Measurements from ENCODE around the gene KATNA1. TPM values are rescaled to one million over a fixed set of nuclear protein-coding genes. Genes with fewer than 3 reads are reported as not detected.
"Not testable (repeated sequence)": the region's sequence is repeated elsewhere in the genome, so short reads cannot be mapped to it uniquely, and the experiment has no call there.

KATNA1 gene
- total RNA-seq = 10 to 100 TPM; 16.6 to 18.4 (median 17.0) TPM

GRCh38 chr6:149648148-149649145 is at the start of gene KATNA1:
TSS of gene KATNA1 (minus strand) at chr6:149648714. CDS start at chr6:149638547, 10,167 bp downstream.
- Mint-ChIP-seq H3K9me3 (no peaks in the 10 kb centered on the region), H3K4me3 (peak within 1 kb of the TSS; percentile 93), H3K36me3 (ENCODE audit: insufficient read depth) (no peaks in the 10 kb centered on the region), H3K4me1 (ENCODE audit: low read depth) (peaks cover 28% of the 10 kb centered on the region), H3K27me3 (ENCODE audit: low read depth) (no peaks in the 10 kb centered on the region)
- peak; percentile 97 for ATAC-seq
- peak; percentile 83 for DNase-seq

DNA sequence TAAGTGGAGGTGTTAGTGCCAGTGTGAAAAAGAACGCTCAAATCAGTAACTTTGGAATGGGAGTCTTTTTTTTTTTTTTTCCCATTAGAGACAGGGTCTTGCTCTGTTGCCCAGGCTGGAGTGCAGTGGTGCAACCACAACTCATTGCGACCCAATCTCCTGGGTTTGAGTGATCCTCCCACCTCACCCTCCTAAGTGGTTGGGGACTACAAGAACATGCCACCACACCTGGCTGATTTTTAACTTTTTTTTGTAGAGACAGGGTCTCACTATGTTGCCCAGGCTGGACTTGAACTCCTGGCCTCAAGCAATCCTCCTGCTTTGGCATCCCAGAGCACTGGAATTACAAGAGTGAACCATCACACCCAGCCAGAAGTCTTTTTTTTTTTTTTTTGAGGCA is 49.7 kb upstream of the KATNA1 start:
- H3K9me3 Mint-ChIP-seq = no peaks in the 10 kb centered on the region
- H3K27me3 Mint-ChIP-seq (ENCODE audit: low read depth) = no peaks in the 10 kb centered on the region
- peaks cover 20% of the 10 kb centered on the region for H3K4me1 Mint-ChIP-seq (ENCODE audit: low read depth)
- no peak overlapping the region for H3K4me3 Mint-ChIP-seq
- H3K36me3 Mint-ChIP-seq (ENCODE audit: insufficient read depth) = peaks cover 4% of the 10 kb centered on the region
- DNase-seq (no peak), ATAC-seq (no peak)

DNA sequence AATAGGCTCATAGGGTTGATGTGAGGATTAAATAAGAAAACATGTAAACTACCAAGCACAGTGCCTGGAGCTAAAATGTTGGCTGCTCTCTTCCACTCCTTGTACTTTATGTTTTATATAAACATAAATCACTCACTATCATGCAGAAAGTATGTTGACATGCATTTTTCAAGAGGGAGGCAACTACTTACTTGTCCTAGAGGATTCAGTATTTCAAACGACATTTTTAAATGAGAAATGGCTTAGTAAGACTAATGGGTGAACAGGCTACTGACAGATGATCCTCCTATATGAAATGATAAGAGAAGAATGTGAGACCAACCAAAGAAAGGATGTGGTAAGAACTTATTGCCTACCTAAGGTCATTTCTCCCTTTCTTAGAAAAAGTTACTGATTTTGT is 48.4 kb upstream of the KATNA1 start:
- Mint-ChIP-seq H3K27me3 (ENCODE audit: low read depth) (no peaks in the 10 kb centered on the region), H3K36me3 (ENCODE audit: insufficient read depth) (peaks cover 9% of the 10 kb centered on the region), H3K9me3 (no peaks in the 10 kb centered on the region), H3K4me1 (ENCODE audit: low read depth) (peaks cover 19% of the 10 kb centered on the region), H3K4me3 (no peak overlapping the region)
- DNase-seq = no peak
- no peak for ATAC-seq

DNA sequence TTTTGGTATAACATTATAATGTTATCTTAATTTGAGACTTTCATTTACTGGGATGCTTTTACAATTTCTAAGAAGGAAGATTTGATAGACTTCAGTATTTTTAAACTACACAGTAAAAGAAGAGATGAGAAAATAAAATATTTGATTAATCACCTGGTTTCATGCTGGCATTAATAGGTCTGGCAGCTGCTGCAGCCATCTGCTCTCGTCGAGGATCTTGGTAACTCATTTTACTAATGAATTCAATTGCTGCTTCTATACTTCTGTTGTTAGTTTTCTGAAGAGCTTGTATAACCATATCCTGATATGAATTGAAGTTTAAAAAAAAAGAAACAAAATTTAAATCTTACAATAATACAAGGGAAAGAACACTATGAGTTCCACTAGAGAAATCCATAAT is 46.4 kb upstream of the KATNA1 start:
- no peak for DNase-seq
- Mint-ChIP-seq H3K36me3 (ENCODE audit: insufficient read depth) (peaks cover 10% of the 10 kb centered on the region), H3K9me3 (no peaks in the 10 kb centered on the region), H3K4me1 (ENCODE audit: low read depth) (peaks cover 16% of the 10 kb centered on the region), H3K27me3 (ENCODE audit: low read depth) (no peaks in the 10 kb centered on the region), H3K4me3 (no peak overlapping the region)
- no peak for ATAC-seq

- no peak for DNase-seq
- H3K4me1 Mint-ChIP-seq (ENCODE audit: low read depth) = peaks cover 17% of the 10 kb centered on the region
- ATAC-seq = no peak
- peaks cover 15% of the 10 kb centered on the region for H3K36me3 Mint-ChIP-seq (ENCODE audit: insufficient read depth)
- H3K27me3 Mint-ChIP-seq (ENCODE audit: low read depth) = no peaks in the 10 kb centered on the region
- no peak overlapping the region for H3K4me3 Mint-ChIP-seq
- no peaks in the 10 kb centered on the region for H3K9me3 Mint-ChIP-seq
Observed at GRCh38 chr6:149691201-149691600, 42.7 kb upstream of the KATNA1 start.

DNA sequence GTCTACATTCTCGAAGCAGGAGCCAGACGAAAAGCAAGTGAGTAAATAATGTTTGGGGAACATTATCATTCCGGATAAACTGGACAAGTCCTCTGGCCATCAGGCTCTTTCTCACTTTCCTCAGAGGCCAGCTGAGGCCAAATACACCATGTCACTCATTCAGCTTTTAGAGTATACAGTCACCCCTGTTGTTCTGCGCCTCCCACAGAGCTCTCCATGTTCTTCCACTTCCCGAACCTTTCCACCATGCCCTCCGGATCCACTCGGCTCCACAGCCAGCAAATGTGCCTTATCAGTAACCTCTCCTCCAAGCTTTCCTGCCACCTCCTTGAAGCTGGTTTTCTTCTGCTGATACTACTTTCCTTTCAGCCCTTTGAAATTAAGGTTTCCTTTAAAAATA is 37.7 kb upstream of the KATNA1 start:
- H3K36me3 Mint-ChIP-seq (ENCODE audit: insufficient read depth) = peaks cover 17% of the 10 kb centered on the region
- no peak overlapping the region for H3K4me3 Mint-ChIP-seq
- peaks cover 13% of the 10 kb centered on the region for H3K4me1 Mint-ChIP-seq (ENCODE audit: low read depth)
- no peaks in the 10 kb centered on the region for H3K27me3 Mint-ChIP-seq (ENCODE audit: low read depth)
- ATAC-seq = no peak
- H3K9me3 Mint-ChIP-seq = no peaks in the 10 kb centered on the region
- no peak for DNase-seq

DNA sequence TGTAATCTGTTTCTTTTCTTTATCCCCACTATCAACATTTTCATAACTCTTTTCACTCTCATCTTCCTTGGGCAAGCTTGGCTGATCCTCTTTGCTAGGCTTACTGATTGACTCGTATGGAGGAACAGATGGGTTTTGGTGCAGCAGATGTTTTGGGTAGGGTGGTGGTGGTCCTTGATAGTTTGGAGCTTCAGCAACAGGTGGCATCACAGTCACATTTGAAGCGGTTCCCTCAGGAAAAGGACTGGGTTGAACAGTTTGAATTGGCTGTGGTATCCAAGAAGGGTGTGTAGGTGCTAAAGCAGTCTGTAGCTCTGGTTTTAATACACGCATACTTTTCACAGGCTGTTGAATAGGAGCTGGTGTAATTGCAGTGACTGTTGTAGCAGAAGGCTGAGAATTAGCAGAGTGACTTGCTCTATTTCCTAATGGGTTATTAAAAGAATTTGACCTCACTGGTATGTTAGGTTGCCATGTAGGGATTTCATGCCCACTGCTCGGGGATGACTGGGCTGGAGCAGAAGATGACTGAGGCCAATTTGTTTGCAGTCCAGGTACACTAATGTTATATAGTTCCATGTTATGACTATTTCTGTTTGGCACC is 34.8 kb upstream of the KATNA1 start:
- Mint-ChIP-seq H3K9me3 (no peaks in the 10 kb centered on the region), H3K36me3 (ENCODE audit: insufficient read depth) (peaks cover 23% of the 10 kb centered on the region), H3K4me1 (ENCODE audit: low read depth) (peaks cover 13% of the 10 kb centered on the region), H3K4me3 (no peak overlapping the region), H3K27me3 (ENCODE audit: low read depth) (no peaks in the 10 kb centered on the region)
- ATAC-seq = no peak
- no peak for DNase-seq

DNA sequence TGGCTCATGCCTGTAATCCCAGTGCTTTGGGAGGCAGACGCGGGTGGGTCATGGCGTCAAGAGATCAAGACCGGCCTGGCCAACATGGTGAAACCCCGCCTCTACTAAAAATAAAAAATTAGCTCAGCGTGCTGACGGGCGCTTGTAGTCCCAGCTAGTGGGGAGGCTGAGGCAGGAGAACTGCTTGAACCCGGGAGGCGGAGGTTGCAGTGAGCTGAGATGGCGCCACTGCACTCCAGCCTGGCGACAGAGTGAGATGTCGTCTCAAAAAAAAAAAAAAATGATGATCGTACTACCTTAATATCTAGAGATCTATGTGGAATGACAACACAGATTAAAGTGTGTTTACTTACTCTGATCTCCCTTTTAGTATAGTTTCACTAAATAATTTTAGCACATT is 33.3 kb upstream of the KATNA1 start:
- H3K4me3 Mint-ChIP-seq, H3K9me3 Mint-ChIP-seq, DNase-seq: not testable (repeated sequence)

GRCh38 chr6:149681209-149681608 is 32.7 kb upstream of the KATNA1 start:
- ATAC-seq = no peak

More for the DNA sequence above, 33.3 kb upstream of the KATNA1 start:
- H3K36me3 Mint-ChIP-seq (ENCODE audit: insufficient read depth) = peaks cover 28% of the 10 kb centered on the region
- not testable (repeated sequence) for H3K27me3 Mint-ChIP-seq (ENCODE audit: low read depth); H3K4me1 Mint-ChIP-seq (ENCODE audit: low read depth); ATAC-seq

GRCh38 chr6:149680503-149680902 is 32.0 kb upstream of the KATNA1 start:
- no peak for ATAC-seq

More at GRCh38 chr6:149681209-149681608, 32.7 kb upstream of the KATNA1 start:
- Mint-ChIP-seq H3K4me3 (no peak overlapping the region), H3K9me3 (no peaks in the 10 kb centered on the region), H3K36me3 (ENCODE audit: insufficient read depth) (peaks cover 28% of the 10 kb centered on the region), H3K27me3 (ENCODE audit: low read depth) (no peaks in the 10 kb centered on the region), H3K4me1 (ENCODE audit: low read depth) (peaks cover 1% of the 10 kb centered on the region)
- no peak for DNase-seq

GRCh38 chr6:149672265-149672664 is 23.8 kb upstream of the KATNA1 start:
- H3K4me1 Mint-ChIP-seq (ENCODE audit: low read depth); H3K27me3 Mint-ChIP-seq (ENCODE audit: low read depth); ATAC-seq; H3K9me3 Mint-ChIP-seq; DNase-seq; H3K4me3 Mint-ChIP-seq: not testable (repeated sequence)
- peaks cover 35% of the 10 kb centered on the region for H3K36me3 Mint-ChIP-seq (ENCODE audit: insufficient read depth)

More at GRCh38 chr6:149680503-149680902, 32.0 kb upstream of the KATNA1 start:
- H3K4me3 Mint-ChIP-seq = no peak overlapping the region
- DNase-seq = no peak
- H3K9me3 Mint-ChIP-seq = no peaks in the 10 kb centered on the region
- H3K4me1 Mint-ChIP-seq (ENCODE audit: low read depth) = no peaks in the 10 kb centered on the region
- no peaks in the 10 kb centered on the region for H3K27me3 Mint-ChIP-seq (ENCODE audit: low read depth)
- H3K36me3 Mint-ChIP-seq (ENCODE audit: insufficient read depth) = peaks cover 27% of the 10 kb centered on the region

GRCh38 chr6:149660028-149660427 is 11.5 kb upstream of the KATNA1 start:
- peaks cover 23% of the 10 kb centered on the region for H3K36me3 Mint-ChIP-seq (ENCODE audit: insufficient read depth)
- H3K4me1 Mint-ChIP-seq (ENCODE audit: low read depth) = no peaks in the 10 kb centered on the region
- no peaks in the 10 kb centered on the region for H3K9me3 Mint-ChIP-seq
- ATAC-seq = no peak
- no peak overlapping the region for H3K4me3 Mint-ChIP-seq
- DNase-seq = no peak
- H3K27me3 Mint-ChIP-seq (ENCODE audit: low read depth) = no peaks in the 10 kb centered on the region

DNA sequence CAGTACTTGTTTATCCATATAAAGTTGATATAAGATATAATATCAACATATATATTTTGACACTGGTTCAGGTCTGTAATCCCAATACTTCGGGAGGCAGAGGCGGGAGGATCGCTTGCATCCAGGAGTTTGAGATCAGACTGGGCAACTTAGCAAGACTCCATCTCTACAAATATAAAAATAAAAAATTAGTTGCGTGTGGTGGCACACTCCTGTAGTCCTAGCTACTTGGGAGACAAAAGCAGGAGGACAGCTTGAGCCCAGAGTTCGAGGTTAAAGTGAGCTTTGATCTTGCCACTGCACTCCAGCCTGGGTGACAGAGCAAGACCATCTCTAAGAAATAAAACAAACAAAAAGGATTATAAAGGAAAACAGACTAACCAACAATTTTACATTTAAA is 8.9 kb upstream of the KATNA1 start:
- ATAC-seq = no peak

DNA sequence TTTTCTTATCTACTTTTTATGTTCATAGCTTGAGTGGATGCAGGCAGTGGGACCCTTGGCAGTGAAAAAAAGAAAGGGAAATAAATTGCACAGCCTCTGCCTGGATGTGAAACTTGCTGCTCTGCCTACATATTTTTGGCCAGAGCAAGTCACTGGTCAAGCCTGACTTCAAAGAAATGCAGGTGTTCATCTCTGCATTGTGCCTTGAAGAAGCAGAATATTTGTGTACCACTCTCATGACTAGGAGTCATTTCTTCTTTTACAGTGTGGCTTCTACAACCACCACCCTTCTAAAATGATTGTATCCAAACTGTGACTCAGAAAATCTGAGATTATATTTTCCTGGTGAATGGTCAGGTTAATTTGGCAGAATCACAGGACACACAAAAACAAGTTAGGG is 2.5 kb upstream of the KATNA1 start:
- no peak for DNase-seq
- ATAC-seq = no peak
- H3K9me3 Mint-ChIP-seq = no peaks in the 10 kb centered on the region
- no peaks in the 10 kb centered on the region for H3K27me3 Mint-ChIP-seq (ENCODE audit: low read depth)
- no peaks in the 10 kb centered on the region for H3K36me3 Mint-ChIP-seq (ENCODE audit: insufficient read depth)
- H3K4me3 Mint-ChIP-seq = no peak overlapping the region
- H3K4me1 Mint-ChIP-seq (ENCODE audit: low read depth) = peaks cover 16% of the 10 kb centered on the region

More for the DNA sequence above, 8.9 kb upstream of the KATNA1 start:
- DNase-seq = no peak
- H3K4me3 Mint-ChIP-seq = no peak overlapping the region
- H3K4me1 Mint-ChIP-seq (ENCODE audit: low read depth) = no peaks in the 10 kb centered on the region
- peaks cover 14% of the 10 kb centered on the region for H3K36me3 Mint-ChIP-seq (ENCODE audit: insufficient read depth)
- H3K27me3 Mint-ChIP-seq (ENCODE audit: low read depth) = no peaks in the 10 kb centered on the region
- no peaks in the 10 kb centered on the region for H3K9me3 Mint-ChIP-seq

DNA sequence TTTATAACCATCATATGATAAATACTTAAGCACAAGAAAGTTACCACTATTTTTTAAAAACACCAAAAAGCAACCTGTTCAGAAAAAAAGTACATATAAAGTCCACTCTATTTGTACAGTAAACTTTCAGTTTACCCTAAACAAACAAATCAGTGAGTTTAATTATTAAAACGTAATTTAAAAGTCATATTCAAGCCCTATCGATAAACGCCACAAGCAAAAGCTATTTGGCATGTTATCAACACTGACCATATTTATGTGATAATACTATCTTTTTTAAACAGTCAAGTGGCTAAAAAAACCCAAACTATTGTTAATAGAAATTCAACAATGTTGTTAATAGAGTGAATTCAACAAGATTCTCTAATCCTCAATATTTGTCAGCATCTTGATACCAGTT is 1.9 kb downstream of the KATNA1 start:
- no peak for ATAC-seq
- Mint-ChIP-seq H3K27me3 (ENCODE audit: low read depth) (no peaks in the 10 kb centered on the region), H3K4me1 (ENCODE audit: low read depth) (peaks cover 33% of the 10 kb centered on the region), H3K9me3 (no peaks in the 10 kb centered on the region), H3K36me3 (ENCODE audit: insufficient read depth) (no peaks in the 10 kb centered on the region), H3K4me3 (no peak overlapping the region)
- no peak for DNase-seq

All from activated T-cell treated with anti-CD3 and anti-CD28 coated beads, Interleukin-2, amount 50 U/mL, for 4 hours (primary cell).